ENCODE data around the gene ZNF32. TPM values are rescaled to one million over a fixed set of nuclear protein-coding genes. Genes with fewer than 3 reads are reported as not detected.

The ZNF32 gene
- total and polyA plus RNA-seq, 2 donors (not counting 1 experiment from before 2014, with no cell fraction given) = 29.0 to 29.6 TPM

DNA sequence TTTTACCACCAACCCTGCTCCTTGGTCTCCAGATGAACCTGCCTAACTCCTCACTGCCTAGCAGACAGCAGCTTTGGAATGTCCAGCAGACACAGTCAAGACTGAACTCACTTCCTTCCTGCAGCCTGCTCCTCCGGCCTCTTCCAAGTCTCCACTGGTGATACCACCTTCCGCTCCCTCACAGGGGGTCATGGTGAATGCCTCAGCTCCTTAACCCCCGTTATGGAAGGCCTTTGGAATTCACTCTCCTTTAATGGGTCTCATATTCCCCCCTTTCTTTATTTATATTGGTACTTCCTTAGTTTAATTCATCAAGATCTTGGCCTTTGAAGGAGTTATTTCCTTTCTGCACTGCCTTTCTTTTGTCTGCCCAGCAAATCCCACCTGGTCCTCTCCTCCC is 44.9 kb upstream of the ZNF32 start:
- Histone ChIP-seq H4K20me1 (ENCODE audit: control insufficient read depth, insufficient read depth, low read length, poor library complexity, severe bottlenecking) (no peaks in the 10 kb centered on the region), H3K4me2 (replicated peaks; ENCODE audit: low read depth, low read length, poor library complexity, severe bottlenecking) (no peak overlapping the region), H3K79me2 (ENCODE audit: control insufficient read depth, insufficient read depth, low read length) (no peaks in the 10 kb centered on the region), H3K9me3 (ENCODE audit: control extremely low read depth in 1 of 3, control insufficient read depth in 2 of 3, insufficient read depth in 1 of 3, low read length in 2 of 3) (peaks cover 0 to 4% (median 0%) of the 10 kb centered on the region in 3 donors), H3K4me3 (ENCODE audit: control extremely low read depth in 1 of 5, extremely low read depth in 1 of 5, insufficient read depth in 1 of 5, low read depth in 2 of 5, low read length in 4 of 5) (no peak overlapping the region), H3K9ac (ENCODE audit: low read length) (no peak overlapping the region), H2AFZ (ENCODE audit: insufficient read depth, low read depth, low read length, poor library complexity, severe bottlenecking) (no peak overlapping the region), H3K4me1 (ENCODE audit: control insufficient read depth in 2 of 2, insufficient read depth in 2 of 2, low read length in 2 of 2) (peaks cover 9 to 11% of the 10 kb centered on the region in 2 donors), H3K36me3 (replicated peaks in 1 of 2; ENCODE audit: control extremely low read depth in 1 of 2, control insufficient read depth in 1 of 2, extremely low read depth in 1 of 2, insufficient read depth in 2 of 2, low read length in 1 of 2) (no peaks in the 10 kb centered on the region), H3K27me3 (replicated peaks in 1 of 4; ENCODE audit: control extremely low read depth in 1 of 4, control insufficient read depth in 3 of 4, insufficient read depth in 4 of 4, low read length in 3 of 4) (peaks cover 0 to 17% (median 2%) of the 10 kb centered on the region in 4 experiments), H3K27ac (ENCODE audit: low read length in 2 of 2) (no peak overlapping the region)
- Mint-ChIP-seq H3K4me3 (no peak overlapping the region), H3K9me3 (ENCODE audit: insufficient read depth) (no peaks in the 10 kb centered on the region), H3K27ac (no peak overlapping the region), H3K4me1 (peaks cover 15% of the 10 kb centered on the region), H3K27me3 (peaks cover 26% of the 10 kb centered on the region)
- intact Hi-C loops (cut with micrococcal nuclease) = no loop called here
- TF ChIP-seq, protein P1, sequence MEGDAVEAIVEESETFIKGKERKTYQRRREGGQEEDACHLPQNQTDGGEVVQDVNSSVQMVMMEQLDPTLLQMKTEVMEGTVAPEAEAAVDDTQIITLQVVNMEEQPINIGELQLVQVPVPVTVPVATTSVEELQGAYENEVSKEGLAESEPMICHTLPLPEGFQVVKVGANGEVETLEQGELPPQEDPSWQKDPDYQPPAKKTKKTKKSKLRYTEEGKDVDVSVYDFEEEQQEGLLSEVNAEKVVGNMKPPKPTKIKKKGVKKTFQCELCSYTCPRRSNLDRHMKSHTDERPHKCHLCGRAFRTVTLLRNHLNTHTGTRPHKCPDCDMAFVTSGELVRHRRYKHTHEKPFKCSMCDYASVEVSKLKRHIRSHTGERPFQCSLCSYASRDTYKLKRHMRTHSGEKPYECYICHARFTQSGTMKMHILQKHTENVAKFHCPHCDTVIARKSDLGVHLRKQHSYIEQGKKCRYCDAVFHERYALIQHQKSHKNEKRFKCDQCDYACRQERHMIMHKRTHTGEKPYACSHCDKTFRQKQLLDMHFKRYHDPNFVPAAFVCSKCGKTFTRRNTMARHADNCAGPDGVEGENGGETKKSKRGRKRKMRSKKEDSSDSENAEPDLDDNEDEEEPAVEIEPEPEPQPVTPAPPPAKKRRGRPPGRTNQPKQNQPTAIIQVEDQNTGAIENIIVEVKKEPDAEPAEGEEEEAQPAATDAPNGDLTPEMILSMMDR (IDR thresholded peaks at IDR 0.05) = no peak
- TF ChIP-seq EZH2 (IDR thresholded peaks at IDR 0.05; ENCODE audit: borderline replicate concordance, insufficient read depth, low read depth, low read length, poor library complexity, severe bottlenecking) = no peak
- DNase-seq (no peak), ATAC-seq (ENCODE audit: low read depth) (no peak)
- POLR2A ChIA-PET = no interaction called here
- no CpG with 5 or more reads among the region's 3 CpGs for WGBS (ENCODE audit: insufficient coverage)
- CTCF ChIA-PET = interaction anchor here (1.3 to 2.1 kb wide), 2 partner anchors 11 to 19 kb away, joined by 3 to 5 read pairs; no protein-coding TSS in a partner anchor

DNA sequence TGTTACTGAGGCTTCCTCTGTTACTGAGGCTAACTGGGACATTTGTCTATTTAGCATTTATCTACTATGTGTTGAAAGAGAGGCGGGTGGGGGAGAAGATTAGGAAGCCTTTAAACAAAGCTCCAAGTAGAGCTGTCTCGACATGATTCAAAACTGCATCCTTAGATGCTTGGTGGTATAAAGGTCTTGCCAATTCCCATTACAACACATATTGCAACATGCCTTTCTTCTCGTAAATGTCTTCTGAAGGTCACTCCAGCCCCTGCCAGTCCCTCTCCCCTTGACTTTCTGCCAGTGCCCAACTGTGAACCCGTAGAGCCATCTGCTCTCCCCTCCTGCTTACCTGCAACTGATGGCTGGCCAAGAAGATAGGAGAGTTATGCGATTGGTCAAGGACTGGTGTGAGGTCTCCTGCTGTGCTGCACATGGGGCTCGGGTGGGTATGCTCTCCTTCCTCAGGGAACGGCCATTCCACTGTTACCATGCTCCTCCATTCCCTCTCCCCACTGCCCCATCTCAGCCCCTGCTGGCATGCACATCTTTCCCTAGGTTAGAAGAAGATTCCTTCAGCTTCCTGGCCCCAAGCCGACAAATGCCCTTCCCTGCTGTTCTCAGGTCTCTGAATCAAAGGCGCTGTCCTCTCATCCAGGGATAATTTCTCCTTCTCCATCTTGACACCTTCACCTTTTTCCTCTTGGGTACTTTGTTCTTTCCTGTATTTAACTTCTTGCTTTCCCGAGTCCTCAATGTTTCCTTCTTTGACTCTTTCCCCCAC is 43.6 kb upstream of the ZNF32 start:
- no peak overlapping the region for H3K27ac Mint-ChIP-seq
- peaks cover 17% of the 10 kb centered on the region for H3K4me1 Mint-ChIP-seq
- intact Hi-C loops (cut with micrococcal nuclease) = no loop called here
- Histone ChIP-seq H3K4me3 (ENCODE audit: control extremely low read depth in 1 of 5, extremely low read depth in 1 of 5, insufficient read depth in 1 of 5, low read depth in 2 of 5, low read length in 4 of 5) (no peak overlapping the region), H3K36me3 (replicated peaks in 1 of 2; ENCODE audit: control extremely low read depth in 1 of 2, control insufficient read depth in 1 of 2, extremely low read depth in 1 of 2, insufficient read depth in 2 of 2, low read length in 1 of 2) (no peaks in the 10 kb centered on the region), H3K27me3 (replicated peaks in 1 of 4; ENCODE audit: control extremely low read depth in 1 of 4, control insufficient read depth in 3 of 4, insufficient read depth in 4 of 4, low read length in 3 of 4) (peaks cover 0 to 17% (median 2%) of the 10 kb centered on the region in 4 experiments), H3K4me2 (replicated peaks; ENCODE audit: low read depth, low read length, poor library complexity, severe bottlenecking) (no peak overlapping the region), H4K20me1 (ENCODE audit: control insufficient read depth, insufficient read depth, low read length, poor library complexity, severe bottlenecking) (no peaks in the 10 kb centered on the region), H3K79me2 (ENCODE audit: control insufficient read depth, insufficient read depth, low read length) (no peaks in the 10 kb centered on the region), H2AFZ (ENCODE audit: insufficient read depth, low read depth, low read length, poor library complexity, severe bottlenecking) (no peak overlapping the region), H3K4me1 (ENCODE audit: control insufficient read depth in 2 of 2, insufficient read depth in 2 of 2, low read length in 2 of 2) (peaks cover 9 to 11% of the 10 kb centered on the region in 2 donors), H3K9ac (ENCODE audit: low read length) (no peak overlapping the region), H3K9me3 (ENCODE audit: control extremely low read depth in 1 of 3, control insufficient read depth in 2 of 3, insufficient read depth in 1 of 3, low read length in 2 of 3) (peaks cover 0 to 4% (median 0%) of the 10 kb centered on the region in 3 donors), H3K27ac (ENCODE audit: low read length in 2 of 2) (no peak overlapping the region)
- ChIA-PET POLR2A (no interaction called here), CTCF (interaction anchor here (0.7 to 2.1 kb wide), 3 partner anchors 9 to 18 kb away, joined by 3 to 5 read pairs (median 3); no protein-coding TSS in a partner anchor)
- peaks cover 36% of the 10 kb centered on the region for H3K27me3 Mint-ChIP-seq
- H3K9me3 Mint-ChIP-seq (ENCODE audit: insufficient read depth) = no peaks in the 10 kb centered on the region
- WGBS (ENCODE audit: insufficient coverage) = 90% methylated on average over 7 of the region's 10 CpGs
- DNase-seq = no peak
- H3K4me3 Mint-ChIP-seq = no peak overlapping the region
- ATAC-seq (ENCODE audit: low read depth) = no peak
- TF ChIP-seq EZH2 (IDR thresholded peaks at IDR 0.05; ENCODE audit: borderline replicate concordance, insufficient read depth, low read depth, low read length, poor library complexity, severe bottlenecking) = no peak
- TF ChIP-seq, protein P1 (IDR thresholded peaks at IDR 0.05) = no peak

Measured in B cell (primary cell).